ENCODE data around the gene KCTD21.

The KCTD21 gene

GRCh38 chr11:78168539-78169477 lies 19.6 kb downstream of the KCTD21 start:
- Mint-ChIP-seq H3K27me3 (no peaks in the 10 kb centered on the region), H3K27ac (no peak overlapping the region), H3K9me3 (no peaks in the 10 kb centered on the region), H3K36me3 (ENCODE audit: insufficient read depth) (no peaks in the 10 kb centered on the region), H3K4me3 (no peak overlapping the region), H3K4me1 (ENCODE audit: low read depth in 2 of 2) (no peaks in the 10 kb centered on the region)
- no peak for ATAC-seq (replicated peaks)
- no peak for DNase-seq

GRCh38 chr11:78166855-78167469 lies 21.5 kb downstream of the KCTD21 start:
- no peak for ATAC-seq (replicated peaks)
- Mint-ChIP-seq H3K4me3 (no peak overlapping the region), H3K4me1 (ENCODE audit: low read depth in 2 of 2) (no peaks in the 10 kb centered on the region), H3K27me3 (no peaks in the 10 kb centered on the region), H3K27ac (no peak overlapping the region), H3K9me3 (no peaks in the 10 kb centered on the region), H3K36me3 (ENCODE audit: insufficient read depth) (no peaks in the 10 kb centered on the region)
- no peak for DNase-seq

- Mint-ChIP-seq H3K9me3 (no peaks in the 10 kb centered on the region), H3K27ac (no peak overlapping the region), H3K27me3 (no peaks in the 10 kb centered on the region), H3K36me3 (ENCODE audit: insufficient read depth) (no peaks in the 10 kb centered on the region), H3K4me1 (ENCODE audit: low read depth in 2 of 2) (no peaks in the 10 kb centered on the region), H3K4me3 (no peak overlapping the region)
- DNase-seq (no peak), ATAC-seq (replicated peaks) (no peak)
These were observed 24.0 kb downstream of the KCTD21 start for GRCh38 chr11:78164471-78164870.

GRCh38 chr11:78163828-78164227 lies 24.6 kb downstream of the KCTD21 start:
- no peak for ATAC-seq (replicated peaks)
- DNase-seq = no peak
- no peaks in the 10 kb centered on the region for H3K36me3 Mint-ChIP-seq (ENCODE audit: insufficient read depth)
- H3K4me1 Mint-ChIP-seq (ENCODE audit: low read depth in 2 of 2) = no peaks in the 10 kb centered on the region
- no peak overlapping the region for H3K4me3 Mint-ChIP-seq
- no peaks in the 10 kb centered on the region for H3K9me3 Mint-ChIP-seq
- no peaks in the 10 kb centered on the region for H3K27me3 Mint-ChIP-seq
- no peak overlapping the region for H3K27ac Mint-ChIP-seq

- ATAC-seq (replicated peaks) = no peak
- H3K27me3 Mint-ChIP-seq = no peaks in the 10 kb centered on the region
- H3K27ac Mint-ChIP-seq = no peak overlapping the region
- no peaks in the 10 kb centered on the region for H3K4me1 Mint-ChIP-seq (ENCODE audit: low read depth in 2 of 2)
- H3K9me3 Mint-ChIP-seq = no peaks in the 10 kb centered on the region
- no peak overlapping the region for H3K4me3 Mint-ChIP-seq
- no peak for DNase-seq
- no peaks in the 10 kb centered on the region for H3K36me3 Mint-ChIP-seq (ENCODE audit: insufficient read depth)
These were observed 26.5 kb downstream of the KCTD21 start for GRCh38 chr11:78161962-78162371.

GRCh38 chr11:78161346-78161745 lies 27.1 kb downstream of the KCTD21 start:
- Mint-ChIP-seq H3K4me3 (no peak overlapping the region), H3K9me3 (no peaks in the 10 kb centered on the region), H3K27me3 (no peaks in the 10 kb centered on the region), H3K27ac (no peak overlapping the region), H3K36me3 (ENCODE audit: insufficient read depth) (no peaks in the 10 kb centered on the region), H3K4me1 (ENCODE audit: low read depth in 2 of 2) (no peaks in the 10 kb centered on the region)
- ATAC-seq (replicated peaks) (no peak), DNase-seq (no peak)

- Mint-ChIP-seq H3K36me3 (ENCODE audit: insufficient read depth) (no peaks in the 10 kb centered on the region), H3K27me3 (no peaks in the 10 kb centered on the region), H3K27ac (peak overlapping the region in 1 of 2 donors; percentile 32), H3K4me3 (no peak overlapping the region), H3K4me1 (ENCODE audit: low read depth in 2 of 2) (no peaks in the 10 kb centered on the region), H3K9me3 (no peaks in the 10 kb centered on the region)
- ATAC-seq (replicated peaks) (no peak), DNase-seq (no peak)
These were observed 27.9 kb downstream of the KCTD21 start for GRCh38 chr11:78160557-78160956.

- Mint-ChIP-seq H3K36me3 (ENCODE audit: insufficient read depth) (no peaks in the 10 kb centered on the region), H3K4me1 (ENCODE audit: low read depth in 2 of 2) (no peaks in the 10 kb centered on the region), H3K27ac (no peak overlapping the region), H3K9me3 (no peaks in the 10 kb centered on the region), H3K27me3 (no peaks in the 10 kb centered on the region), H3K4me3 (no peak overlapping the region)
- ATAC-seq (replicated peaks) (no peak), DNase-seq (no peak)
These were observed 29.3 kb downstream of the KCTD21 start for GRCh38 chr11:78158987-78159652.

GRCh38 chr11:78156127-78156844 lies 32.1 kb downstream of the KCTD21 start:
- no peaks in the 10 kb centered on the region for H3K27me3 Mint-ChIP-seq
- no peaks in the 10 kb centered on the region for H3K9me3 Mint-ChIP-seq
- no peaks in the 10 kb centered on the region for H3K36me3 Mint-ChIP-seq (ENCODE audit: insufficient read depth)
- no peak for ATAC-seq (replicated peaks)
- DNase-seq = no peak
- H3K4me3 Mint-ChIP-seq = no peak overlapping the region
- no peak overlapping the region for H3K27ac Mint-ChIP-seq
- no peaks in the 10 kb centered on the region for H3K4me1 Mint-ChIP-seq (ENCODE audit: low read depth in 2 of 2)

GRCh38 chr11:78151804-78152203 lies 36.6 kb downstream of the KCTD21 start:
- H3K27me3 Mint-ChIP-seq = no peaks in the 10 kb centered on the region
- no peak for ATAC-seq (replicated peaks)
- H3K4me3 Mint-ChIP-seq = no peak overlapping the region
- no peaks in the 10 kb centered on the region for H3K9me3 Mint-ChIP-seq
- no peak for DNase-seq
- H3K27ac Mint-ChIP-seq = no peak overlapping the region
- H3K4me1 Mint-ChIP-seq (ENCODE audit: low read depth in 2 of 2) = no peaks in the 10 kb centered on the region
- H3K36me3 Mint-ChIP-seq (ENCODE audit: insufficient read depth) = peaks cover 3% of the 10 kb centered on the region

- no peaks in the 10 kb centered on the region for H3K27me3 Mint-ChIP-seq
- no peaks in the 10 kb centered on the region for H3K4me1 Mint-ChIP-seq (ENCODE audit: low read depth in 2 of 2)
- peaks cover 3% of the 10 kb centered on the region for H3K36me3 Mint-ChIP-seq (ENCODE audit: insufficient read depth)
- no peak for DNase-seq
- H3K4me3 Mint-ChIP-seq = no peak overlapping the region
- ATAC-seq (replicated peaks) = no peak
- H3K27ac Mint-ChIP-seq = peak overlapping the region in 1 of 2 donors; percentile 36
- no peaks in the 10 kb centered on the region for H3K9me3 Mint-ChIP-seq
These were observed 37.7 kb downstream of the KCTD21 start for GRCh38 chr11:78150754-78151153.

- H3K4me3 Mint-ChIP-seq = no peak overlapping the region
- H3K9me3 Mint-ChIP-seq = no peaks in the 10 kb centered on the region
- H3K27me3 Mint-ChIP-seq = no peaks in the 10 kb centered on the region
- peak overlapping the region in 1 of 2 donors; percentile 36 for H3K27ac Mint-ChIP-seq
- H3K36me3 Mint-ChIP-seq (ENCODE audit: insufficient read depth) = peaks cover 3% of the 10 kb centered on the region
- H3K4me1 Mint-ChIP-seq (ENCODE audit: low read depth in 2 of 2) = no peaks in the 10 kb centered on the region
- ATAC-seq (replicated peaks) (no peak), DNase-seq (no peak)
These were observed 38.1 kb downstream of the KCTD21 start for GRCh38 chr11:78150346-78150745.

GRCh38 chr11:78149646-78150045 lies 38.8 kb downstream of the KCTD21 start:
- Mint-ChIP-seq H3K9me3 (no peaks in the 10 kb centered on the region), H3K27ac (no peak overlapping the region), H3K4me1 (ENCODE audit: low read depth in 2 of 2) (no peaks in the 10 kb centered on the region), H3K4me3 (no peak overlapping the region), H3K36me3 (ENCODE audit: insufficient read depth) (peaks cover 3% of the 10 kb centered on the region), H3K27me3 (no peaks in the 10 kb centered on the region)
- ATAC-seq (replicated peaks) (no peak), DNase-seq (no peak)
